ENCODE measurements around the gene KCNH8.

KCNH8 gene

GRCh38 chr3:19394946-19395345, 246.6 kb downstream of the KCNH8 start:
- no peak for DNase-seq

DNA sequence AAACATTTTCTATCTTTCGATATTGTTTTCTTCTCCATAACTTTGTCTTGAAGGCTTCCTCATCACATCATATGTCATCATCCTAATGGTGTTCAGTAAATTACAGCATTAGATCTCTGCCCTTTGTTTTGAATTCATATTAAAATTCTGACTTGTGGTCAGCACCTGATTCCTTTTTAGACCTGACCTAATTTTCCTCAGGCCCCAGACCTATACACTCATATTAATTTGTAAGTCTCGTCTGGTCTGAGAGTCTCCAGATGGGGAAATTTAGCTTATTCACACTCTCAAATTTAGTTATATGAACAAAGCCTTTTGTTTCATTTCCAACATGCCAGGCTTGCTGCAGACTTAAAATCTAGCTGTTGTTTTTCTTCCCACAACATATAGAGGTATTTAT, 248.4 kb downstream of the KCNH8 start:
- DNase-seq, result no peak

GRCh38 chr3:19399356-19399755, 251.0 kb downstream of the KCNH8 start:
- no peak for DNase-seq

- DNase-seq, result no peak
Observed at GRCh38 chr3:19399836-19400235, 251.5 kb downstream of the KCNH8 start.

- DNase-seq, result no peak
Observed at GRCh38 chr3:19420159-19420558, 271.8 kb downstream of the KCNH8 start.

DNA sequence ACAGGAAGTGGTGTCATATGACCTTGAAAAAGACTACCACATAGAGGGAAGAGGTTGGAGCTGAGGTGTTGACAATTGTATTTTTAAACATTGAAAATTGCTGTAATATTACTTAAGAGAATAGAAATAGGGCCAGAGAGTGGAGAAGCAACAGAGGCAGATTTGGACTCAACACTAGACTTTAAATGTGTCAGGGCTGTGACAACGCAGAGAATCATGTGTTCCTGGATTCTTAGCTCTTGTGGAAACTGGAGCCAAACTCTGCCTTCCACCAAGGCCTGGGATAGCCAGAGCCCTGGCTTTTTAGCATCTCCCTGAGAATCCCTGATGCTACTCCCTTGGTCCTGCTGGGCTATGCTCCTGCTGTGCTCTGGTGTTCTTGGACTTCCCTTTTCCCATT, 277.5 kb downstream of the KCNH8 start:
- DNase-seq, result no peak

GRCh38 chr3:19427422-19428149, 279.3 kb downstream of the KCNH8 start:
- DNase-seq, result no peak

GRCh38 chr3:19428729-19429128, 280.4 kb downstream of the KCNH8 start:
- DNase-seq, result no peak

DNA sequence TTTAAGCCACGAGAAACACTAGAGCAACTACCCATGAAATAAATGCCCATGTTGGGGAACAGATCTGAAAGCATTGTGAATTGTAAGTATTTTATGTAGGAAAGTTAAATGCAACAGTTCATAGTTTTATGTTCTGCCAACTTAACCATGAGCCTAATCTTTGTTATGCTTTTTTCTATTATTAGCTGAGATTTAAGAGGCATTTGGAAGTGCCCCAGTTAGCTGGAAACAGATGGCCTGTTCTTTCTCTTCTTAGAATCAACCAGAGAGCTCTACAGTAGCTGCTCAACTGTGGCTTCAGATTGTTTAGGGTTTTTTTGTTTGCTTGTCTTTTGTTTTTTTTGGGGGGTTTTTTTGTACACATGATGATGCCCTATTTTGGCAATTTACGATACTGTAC, 284.4 kb downstream of the KCNH8 start:
- DNase-seq, result no peak

DNA sequence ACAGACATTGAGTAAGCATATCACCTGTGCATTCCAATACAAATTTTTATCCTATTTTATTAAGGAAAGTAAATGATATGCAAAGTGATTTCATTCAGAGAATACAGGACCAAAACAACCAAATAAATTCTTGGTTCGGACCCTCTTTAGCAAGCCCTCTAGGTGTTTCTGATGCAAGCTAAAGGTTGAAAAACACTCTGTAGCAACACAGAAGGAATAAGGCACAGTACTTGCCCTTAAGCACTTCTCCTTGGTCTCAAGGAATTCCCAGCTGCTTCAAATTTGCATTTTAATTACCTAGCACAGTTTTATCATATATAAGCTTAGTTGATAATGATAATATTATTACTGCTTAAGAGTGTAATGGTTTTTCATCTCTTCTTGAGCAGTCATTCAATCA, 288.4 kb downstream of the KCNH8 start:
- DNase-seq, result no peak

- DNase-seq, result no peak
Observed at GRCh38 chr3:19439944-19440343, 291.6 kb downstream of the KCNH8 start.

DNA sequence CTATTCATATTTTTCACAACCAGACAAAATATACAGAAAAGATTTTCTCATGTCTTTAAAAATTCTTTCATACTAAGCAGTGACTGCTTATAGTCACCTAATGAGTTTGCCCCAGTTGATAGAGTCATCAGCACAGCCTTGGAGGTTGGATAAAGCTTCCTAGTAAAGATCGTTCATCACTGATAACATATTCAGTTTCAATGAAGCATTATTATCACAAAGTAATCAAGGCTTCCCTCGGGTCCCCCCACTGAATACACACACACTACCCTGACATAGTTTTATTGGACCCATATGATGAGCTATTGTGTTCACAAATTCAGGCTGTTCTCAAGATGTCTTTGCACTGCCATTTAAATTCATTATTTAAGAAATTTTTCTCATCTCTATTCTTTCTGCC, 297.8 kb downstream of the KCNH8 start:
- DNase-seq, result no peak

DNA sequence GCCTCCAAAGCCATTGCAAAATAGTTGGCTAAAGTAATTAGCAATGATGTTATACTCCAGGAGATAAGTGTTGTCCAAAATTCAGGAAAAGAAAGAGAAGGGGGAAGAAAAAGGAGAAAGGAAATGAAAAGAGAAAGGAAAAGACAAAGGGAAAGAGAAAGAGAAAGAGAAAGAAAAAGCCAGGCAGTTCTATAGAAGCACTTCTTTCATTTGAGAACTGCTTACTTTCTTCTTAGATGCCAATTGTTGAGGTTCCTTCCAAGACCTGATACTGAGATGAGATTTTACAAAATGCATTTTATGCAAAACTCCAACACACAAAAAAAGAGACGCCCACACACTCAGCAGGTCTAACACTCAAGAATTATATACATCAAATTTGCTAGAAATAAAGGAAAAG, 298.4 kb downstream of the KCNH8 start:
- DNase-seq, result no peak

GRCh38 chr3:19455546-19455945, 307.2 kb downstream of the KCNH8 start:
- DNase-seq, result no peak

DNA sequence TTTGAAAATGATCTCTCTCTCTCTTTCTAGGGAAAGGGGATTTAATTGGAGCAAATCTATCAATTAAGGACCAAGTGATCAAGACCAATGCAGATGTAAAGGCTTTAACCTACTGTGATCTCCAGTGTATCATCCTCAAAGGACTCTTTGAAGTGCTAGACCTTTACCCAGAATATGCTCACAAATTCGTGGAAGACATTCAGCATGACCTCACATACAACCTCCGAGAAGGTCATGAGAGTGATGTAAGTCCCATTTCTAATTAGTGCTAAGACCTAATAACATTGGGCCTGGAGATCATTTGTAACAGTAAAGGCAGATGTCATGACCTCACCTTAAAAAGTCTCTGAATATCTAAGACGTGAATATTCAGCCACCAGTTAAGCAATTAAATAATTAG, 308.4 kb downstream of the KCNH8 start:
- no peak for DNase-seq

- no peak for DNase-seq
Observed at GRCh38 chr3:19457449-19457848, 309.1 kb downstream of the KCNH8 start.

GRCh38 chr3:19467761-19468160, 319.5 kb downstream of the KCNH8 start:
- DNase-seq, result no peak

GRCh38 chr3:19471138-19471537, 322.8 kb downstream of the KCNH8 start:
- DNase-seq, result no peak

DNA sequence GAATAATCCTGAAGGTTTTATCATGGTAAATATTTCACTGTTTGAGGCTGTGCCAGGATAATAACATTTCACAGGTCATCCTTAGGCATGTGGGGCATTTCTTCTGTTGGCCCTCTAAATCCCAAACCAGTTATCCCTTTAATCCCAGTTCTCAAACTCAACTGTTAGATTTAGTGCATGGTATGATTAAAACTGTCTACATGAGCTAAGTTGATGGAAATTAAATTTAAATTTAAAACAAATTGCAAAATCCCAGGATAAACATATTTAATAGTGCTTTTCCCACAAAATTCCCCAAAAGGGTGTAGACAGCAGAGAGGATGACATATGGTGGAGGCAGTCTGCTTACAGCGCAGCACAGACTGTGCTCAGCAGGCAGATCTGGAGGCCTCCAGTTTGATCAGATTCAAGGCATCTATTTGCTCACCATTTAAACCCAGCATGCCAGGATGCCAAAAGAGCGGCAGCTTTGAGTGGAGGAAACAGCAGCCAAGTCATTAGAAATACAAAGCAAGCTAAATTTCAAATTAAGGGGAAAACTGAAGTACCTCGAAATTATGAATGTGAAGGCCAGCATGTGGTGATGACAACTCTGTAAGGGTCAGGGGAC, 325.8 kb downstream of the KCNH8 start:
- DNase-seq, result no peak

DNA sequence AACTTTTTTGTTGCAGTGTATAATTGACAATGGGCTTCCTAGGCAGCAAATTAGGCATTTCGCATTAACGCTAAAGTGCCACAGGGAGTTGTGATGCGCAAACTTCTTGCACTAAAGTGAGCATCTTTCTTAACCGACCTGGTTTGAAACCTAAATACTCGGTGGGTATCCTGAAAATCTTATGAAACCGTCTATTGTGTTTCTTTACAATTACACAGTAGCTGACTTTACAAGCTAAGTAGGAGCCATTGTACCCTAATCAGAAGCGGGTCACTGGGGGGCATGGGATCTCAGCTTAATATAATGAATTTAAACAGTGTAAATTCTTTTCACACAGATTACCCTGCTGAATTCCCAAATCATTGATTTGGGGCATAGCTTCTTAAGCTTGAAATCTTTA, 328.0 kb downstream of the KCNH8 start:
- no peak for DNase-seq

- no peak for DNase-seq
Observed at GRCh38 chr3:19485267-19485666, 337.0 kb downstream of the KCNH8 start.

DNA sequence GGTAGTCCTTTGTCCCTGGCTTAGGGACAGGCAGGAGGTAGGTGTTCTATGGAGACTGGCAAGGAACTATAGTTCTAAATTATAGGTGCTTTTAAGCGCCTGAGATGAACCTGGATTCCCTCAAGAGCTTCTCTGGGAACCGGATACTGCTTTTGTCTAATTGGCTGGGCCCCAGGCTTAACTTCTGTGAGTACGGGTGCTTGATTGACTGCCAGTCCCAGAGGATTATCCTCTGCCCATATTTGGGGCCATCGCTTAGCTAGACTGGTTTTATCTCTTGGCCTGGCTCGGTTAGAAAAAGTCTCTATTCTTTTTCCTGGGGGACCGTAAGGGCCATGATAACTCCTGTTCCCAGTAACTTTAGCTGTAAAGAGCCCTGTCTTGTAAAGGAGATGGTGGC, 339.1 kb downstream of the KCNH8 start:
- DNase-seq, result no peak

DNA sequence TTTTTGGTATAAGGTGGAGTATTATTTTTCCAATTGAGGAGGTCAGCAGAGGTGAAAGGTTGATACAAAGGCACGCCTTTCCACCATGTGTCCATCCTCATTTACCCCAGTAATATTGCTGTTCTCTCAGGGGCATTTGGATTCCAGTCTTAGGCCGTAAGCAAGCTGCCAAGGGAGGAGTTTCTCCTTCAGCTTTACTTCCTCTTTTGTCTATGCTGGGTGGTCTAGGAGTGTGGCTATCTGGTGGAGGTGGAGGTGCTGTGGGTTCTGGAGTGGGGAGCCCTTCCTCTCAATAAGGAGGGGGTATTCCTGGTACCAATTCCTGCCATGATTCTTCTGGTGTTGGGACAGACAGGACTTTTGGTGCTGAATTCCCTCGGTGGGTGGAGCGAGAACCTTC, 340.6 kb downstream of the KCNH8 start:
- DNase-seq, result no peak

DNA sequence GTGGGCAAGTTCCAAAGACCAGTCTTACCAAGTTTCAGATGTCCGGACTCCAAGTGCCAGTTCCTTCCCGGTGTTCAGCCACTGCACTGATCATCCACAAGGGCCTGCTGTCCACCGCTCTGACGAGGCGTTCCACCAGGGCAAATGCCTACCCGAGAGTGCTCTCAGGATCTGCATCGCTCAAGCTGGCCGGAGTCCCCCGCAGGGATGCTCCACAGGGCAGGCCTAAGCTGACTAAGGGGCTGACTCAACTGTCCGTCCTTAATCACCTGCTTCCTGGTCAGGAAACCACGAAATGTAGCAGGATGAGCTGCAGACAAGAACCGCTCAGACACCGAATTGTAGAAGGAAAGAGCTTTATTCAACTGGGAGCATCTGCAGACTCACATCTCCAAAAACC, 341.6 kb downstream of the KCNH8 start:
- no peak for DNase-seq

DNA sequence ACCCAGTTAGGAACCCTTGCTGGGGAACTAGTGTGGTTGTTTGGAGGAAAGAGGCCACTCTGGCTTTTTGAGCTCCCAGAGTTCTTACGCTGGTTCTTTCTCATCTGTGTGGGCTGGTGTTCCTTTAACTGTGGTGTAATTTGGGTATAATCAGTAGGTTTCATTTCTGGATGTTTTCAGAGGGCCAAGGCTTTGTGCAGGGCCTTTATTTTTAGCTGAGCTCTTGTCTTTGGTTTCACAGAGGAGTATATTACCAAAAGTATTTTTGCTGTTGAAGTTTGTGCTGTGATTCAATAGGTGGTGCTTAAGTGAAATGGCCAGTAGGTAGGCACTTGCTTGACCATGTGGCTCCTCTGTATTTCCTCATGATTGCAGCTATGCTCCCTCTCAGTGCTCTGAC, 357.9 kb downstream of the KCNH8 start:
- no peak for DNase-seq

Data from NCI-H2227 treated with DMSO at 0.1 percent for 48 hours (cell line).